Breast epithelium (tissue), 3 donors: ENCODE results near the gene IQCN.

Source experiments
- POLR2A ChIP-seq: fragments of 450-650 bp; IDR thresholded peaks from one replicate; pipeline ENCODE4 v1.6.1; 2016; ENCODE audit warnings: antibody characterized with exemption, mild to moderate bottlenecking, moderate library complexity
- POLR2AphosphoS5 ChIP-seq, 3 donors: sonication (generic); formaldehyde crosslinking; IDR thresholded peaks; one replicate each; pipeline ENCODE4 v1.6.1; 2017; ENCODE audit warnings: antibody characterized with exemption in 3 of 3
- TF ChIP-seq, protein P1 (sequence below), 3 donors: fragments of 450-650 bp; IDR thresholded peaks; one replicate each; pipeline ENCODE4 v1.5.1; 2016 to 2017; ENCODE audit warnings: antibody characterized with exemption in 3 of 3, mild to moderate bottlenecking in 3 of 3, moderate library complexity in 3 of 3

DNA sequence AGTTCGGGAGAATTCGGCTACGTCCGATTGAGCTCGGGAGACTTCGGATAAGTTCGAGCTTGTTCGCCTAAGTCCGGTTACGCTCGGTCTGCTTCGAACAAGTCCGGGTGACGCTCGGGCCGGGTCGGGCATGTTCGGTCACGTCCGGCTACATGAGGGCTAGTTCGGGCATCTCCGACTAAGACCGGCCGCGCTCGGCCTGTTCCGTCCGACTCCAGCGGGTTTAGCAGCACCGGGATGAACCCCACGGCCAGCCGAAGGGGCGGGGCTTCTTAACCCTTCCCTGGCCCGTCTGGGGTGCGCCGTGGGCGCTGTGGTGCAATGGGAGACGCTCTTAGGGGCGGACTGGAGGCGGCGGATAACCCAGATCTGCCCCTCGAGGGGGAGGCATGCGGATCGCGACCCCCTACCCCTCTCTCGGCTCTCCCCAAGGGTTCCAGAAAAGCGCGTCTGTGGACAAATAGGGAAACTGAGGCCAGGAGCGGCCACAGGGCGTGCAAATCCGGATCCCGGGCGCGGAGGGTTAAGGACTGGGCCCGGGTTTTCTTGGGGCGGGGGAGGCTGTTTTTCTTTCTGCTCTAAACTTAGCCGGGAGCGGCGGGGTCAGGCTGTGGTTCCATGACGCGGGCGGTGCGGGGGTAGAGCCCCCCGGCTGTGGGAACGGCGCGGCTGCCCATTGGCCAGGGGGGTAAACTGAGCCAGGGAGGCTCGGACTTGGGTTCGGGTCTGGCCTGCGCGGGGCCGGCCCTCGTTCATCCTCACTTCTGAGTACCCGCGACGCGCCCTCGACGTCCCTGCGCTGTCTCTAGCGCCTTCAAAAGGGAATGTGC is 49.5 kb downstream of the IQCN start:
- TF ChIP-seq, protein P1, sequence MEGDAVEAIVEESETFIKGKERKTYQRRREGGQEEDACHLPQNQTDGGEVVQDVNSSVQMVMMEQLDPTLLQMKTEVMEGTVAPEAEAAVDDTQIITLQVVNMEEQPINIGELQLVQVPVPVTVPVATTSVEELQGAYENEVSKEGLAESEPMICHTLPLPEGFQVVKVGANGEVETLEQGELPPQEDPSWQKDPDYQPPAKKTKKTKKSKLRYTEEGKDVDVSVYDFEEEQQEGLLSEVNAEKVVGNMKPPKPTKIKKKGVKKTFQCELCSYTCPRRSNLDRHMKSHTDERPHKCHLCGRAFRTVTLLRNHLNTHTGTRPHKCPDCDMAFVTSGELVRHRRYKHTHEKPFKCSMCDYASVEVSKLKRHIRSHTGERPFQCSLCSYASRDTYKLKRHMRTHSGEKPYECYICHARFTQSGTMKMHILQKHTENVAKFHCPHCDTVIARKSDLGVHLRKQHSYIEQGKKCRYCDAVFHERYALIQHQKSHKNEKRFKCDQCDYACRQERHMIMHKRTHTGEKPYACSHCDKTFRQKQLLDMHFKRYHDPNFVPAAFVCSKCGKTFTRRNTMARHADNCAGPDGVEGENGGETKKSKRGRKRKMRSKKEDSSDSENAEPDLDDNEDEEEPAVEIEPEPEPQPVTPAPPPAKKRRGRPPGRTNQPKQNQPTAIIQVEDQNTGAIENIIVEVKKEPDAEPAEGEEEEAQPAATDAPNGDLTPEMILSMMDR (IDR thresholded peaks at IDR 0.05): no peak
- TF ChIP-seq POLR2A: no peak
- TF ChIP-seq POLR2AphosphoS5 (IDR thresholded peaks at IDR 0.05): no peak
